Thoracic aorta (tissue), 2 donors: Measurements from ENCODE around the gene WDR1. TPM values are rescaled to one million over a fixed set of nuclear protein-coding genes. Genes with fewer than 3 reads are reported as not detected.

Experiments used
- ATAC-seq: fragments of 150-250 bp; one replicate; pipeline ENCODE4 v1.8.0; 2017; ENCODE audit warnings: low read depth; ENCODE audit not compliant: insufficient number of reproducible peaks, low FRiP score
- DNase-seq: peaks from one replicate; pipeline ENCODE4 v3.0.0-alpha.2; 2020; ENCODE audit warnings: low spot score
- H3K27ac ChIP-seq, 2 donors: fragments of 200-600 bp; sonication (generic); 1 replicate in 1 of 2; 2 replicates in 1 of 2; pipeline ENCODE4 v1.5.1; 2016; ENCODE audit warnings: mild to moderate bottlenecking in 2 of 2, moderate library complexity in 2 of 2
- H3K27me3 ChIP-seq: fragments of 200-600 bp; sonication (generic); replicated peaks from 2 replicates; pipeline ENCODE4 v1.6.0; 2016; ENCODE audit warnings: mild to moderate bottlenecking; ENCODE audit not compliant: insufficient read depth
- H3K36me3 ChIP-seq: fragments of 200-600 bp; sonication (generic); one replicate; pipeline ENCODE4 v1.5.1; 2016
- H3K4me1 ChIP-seq, 2 donors: fragments of 200-600 bp; sonication (generic); 1 replicate in 1 of 2; 2 replicates in 1 of 2; pipeline versions ENCODE4 v1.5.1 to v1.6.0; 2016; ENCODE audit warnings: low read depth in 2 of 2, mild to moderate bottlenecking in 1 of 2; ENCODE audit not compliant: control insufficient read depth in 1 of 2
- H3K4me3 ChIP-seq: fragments of 200-600 bp; sonication (generic); 2 replicates; pipeline ENCODE4 v1.5.1; 2016; ENCODE audit warnings: mild to moderate bottlenecking
- H3K9me3 ChIP-seq: fragments of 200-600 bp; sonication (generic); 2 replicates; pipeline ENCODE4 v1.5.1; 2016
- total RNA-seq, 2 donors: library from RNA; depleted of rRNA; stranded (reverse); fragments of >200 nt; gene quantifications; one replicate each; pipeline versions ENCODE4 v1.1.0 to v1.2.3, GENCODE V29; 2016
- TF ChIP-seq, protein P1 (sequence below): fragments of 200-600 bp; sonication (generic); IDR thresholded peaks from one replicate; pipeline ENCODE4 v1.5.1; 2019; ENCODE audit warnings: antibody characterized with exemption

The WDR1 gene
- total RNA-seq, 2 donors from 2014 or later = 263 to 408 TPM

DNA sequence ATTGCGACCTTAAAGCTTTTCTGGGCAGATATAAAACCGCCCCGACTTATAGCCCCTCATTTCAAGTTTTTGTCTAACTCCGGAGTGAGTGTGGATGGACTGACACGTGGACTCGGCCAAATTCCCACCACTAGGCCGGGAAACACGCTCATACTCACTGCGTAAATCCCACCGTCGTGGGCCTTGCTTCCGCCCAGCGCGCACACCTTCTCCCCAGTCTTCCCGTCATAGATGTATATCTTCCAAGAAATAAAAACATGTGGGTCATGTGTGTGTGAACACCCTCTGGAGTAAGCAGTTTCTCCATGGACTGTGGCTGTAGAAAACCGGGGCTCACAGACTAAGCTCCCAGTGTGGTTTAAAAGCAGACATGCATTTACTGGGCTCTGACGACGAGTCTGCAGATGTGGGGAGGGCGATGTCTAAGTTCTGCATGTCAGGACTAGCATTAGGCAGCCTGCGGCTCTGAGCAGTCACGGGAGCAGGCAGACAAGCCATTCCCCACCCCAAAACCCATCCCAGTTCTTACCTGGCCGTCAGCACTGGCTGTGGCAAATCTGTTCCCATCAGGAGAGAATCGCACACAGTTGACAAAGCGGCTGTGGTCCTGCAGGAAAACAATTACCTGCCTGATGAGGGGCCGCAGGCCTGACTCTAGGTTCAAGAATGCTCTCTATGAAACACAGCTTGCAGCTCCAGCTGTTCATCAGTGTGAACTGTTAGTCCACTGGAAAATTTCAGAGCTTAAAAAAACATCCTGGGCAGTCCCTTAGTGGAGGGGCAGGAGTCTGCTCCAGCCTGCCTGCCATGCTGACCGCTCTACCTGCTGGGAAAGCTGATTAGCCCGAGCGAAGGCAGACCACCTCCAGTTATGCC is 28.2 kb downstream of the WDR1 start:
- ATAC-seq (no peak), DNase-seq (no peak)
- H3K27ac ChIP-seq = no peak overlapping the region
- no peak overlapping the region for H3K4me3 ChIP-seq
- peaks cover 94% of the 10 kb centered on the region for H3K36me3 ChIP-seq
- peaks cover 16 to 68% of the 10 kb centered on the region in 2 donors for H3K4me1 ChIP-seq
- H3K27me3 ChIP-seq = no peaks in the 10 kb centered on the region
- TF ChIP-seq, protein P1, sequence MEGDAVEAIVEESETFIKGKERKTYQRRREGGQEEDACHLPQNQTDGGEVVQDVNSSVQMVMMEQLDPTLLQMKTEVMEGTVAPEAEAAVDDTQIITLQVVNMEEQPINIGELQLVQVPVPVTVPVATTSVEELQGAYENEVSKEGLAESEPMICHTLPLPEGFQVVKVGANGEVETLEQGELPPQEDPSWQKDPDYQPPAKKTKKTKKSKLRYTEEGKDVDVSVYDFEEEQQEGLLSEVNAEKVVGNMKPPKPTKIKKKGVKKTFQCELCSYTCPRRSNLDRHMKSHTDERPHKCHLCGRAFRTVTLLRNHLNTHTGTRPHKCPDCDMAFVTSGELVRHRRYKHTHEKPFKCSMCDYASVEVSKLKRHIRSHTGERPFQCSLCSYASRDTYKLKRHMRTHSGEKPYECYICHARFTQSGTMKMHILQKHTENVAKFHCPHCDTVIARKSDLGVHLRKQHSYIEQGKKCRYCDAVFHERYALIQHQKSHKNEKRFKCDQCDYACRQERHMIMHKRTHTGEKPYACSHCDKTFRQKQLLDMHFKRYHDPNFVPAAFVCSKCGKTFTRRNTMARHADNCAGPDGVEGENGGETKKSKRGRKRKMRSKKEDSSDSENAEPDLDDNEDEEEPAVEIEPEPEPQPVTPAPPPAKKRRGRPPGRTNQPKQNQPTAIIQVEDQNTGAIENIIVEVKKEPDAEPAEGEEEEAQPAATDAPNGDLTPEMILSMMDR = no peak
- no peaks in the 10 kb centered on the region for H3K9me3 ChIP-seq

DNA sequence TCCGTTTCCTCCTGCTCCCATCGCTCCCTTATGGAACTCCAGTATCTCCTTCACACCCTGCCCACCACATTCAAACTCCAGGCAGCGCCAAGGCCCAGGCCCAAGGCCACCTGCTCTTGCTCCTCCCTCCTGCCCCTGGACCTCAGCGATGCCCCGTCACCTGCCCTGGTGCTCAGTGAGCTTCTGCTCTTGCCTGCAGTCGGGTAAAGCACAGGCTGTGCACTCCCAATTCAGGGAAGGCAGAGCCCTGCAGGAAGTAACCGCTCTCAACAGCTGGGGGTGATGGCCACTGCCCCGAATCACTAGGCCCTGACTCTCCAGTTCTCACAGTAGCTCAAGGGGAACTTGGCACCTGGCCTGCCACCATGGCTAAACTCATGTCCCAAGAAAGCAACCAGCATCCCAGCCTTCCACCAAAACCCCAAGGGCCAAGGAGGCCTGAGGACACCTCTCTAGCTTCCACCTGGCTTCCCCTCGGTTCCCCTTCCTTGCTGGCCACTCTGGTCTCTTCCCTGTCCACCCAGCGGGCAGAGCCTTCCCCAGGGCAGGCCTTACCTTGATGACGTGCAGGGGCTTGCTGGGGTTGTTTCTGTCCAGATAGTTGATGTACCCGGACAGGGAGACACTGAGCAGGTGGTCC is 29.3 kb downstream of the WDR1 start:
- TF ChIP-seq, protein P1 = no peak
- Histone ChIP-seq H3K27me3 (no peaks in the 10 kb centered on the region), H3K36me3 (peaks cover 99% of the 10 kb centered on the region), H3K4me1 (peaks cover 5 to 57% of the 10 kb centered on the region in 2 donors), H3K27ac (peak overlapping the region in 1 of 2 donors; percentile 8), H3K4me3 (no peak overlapping the region), H3K9me3 (no peaks in the 10 kb centered on the region)
- ATAC-seq = no peak
- no peak for DNase-seq

DNA sequence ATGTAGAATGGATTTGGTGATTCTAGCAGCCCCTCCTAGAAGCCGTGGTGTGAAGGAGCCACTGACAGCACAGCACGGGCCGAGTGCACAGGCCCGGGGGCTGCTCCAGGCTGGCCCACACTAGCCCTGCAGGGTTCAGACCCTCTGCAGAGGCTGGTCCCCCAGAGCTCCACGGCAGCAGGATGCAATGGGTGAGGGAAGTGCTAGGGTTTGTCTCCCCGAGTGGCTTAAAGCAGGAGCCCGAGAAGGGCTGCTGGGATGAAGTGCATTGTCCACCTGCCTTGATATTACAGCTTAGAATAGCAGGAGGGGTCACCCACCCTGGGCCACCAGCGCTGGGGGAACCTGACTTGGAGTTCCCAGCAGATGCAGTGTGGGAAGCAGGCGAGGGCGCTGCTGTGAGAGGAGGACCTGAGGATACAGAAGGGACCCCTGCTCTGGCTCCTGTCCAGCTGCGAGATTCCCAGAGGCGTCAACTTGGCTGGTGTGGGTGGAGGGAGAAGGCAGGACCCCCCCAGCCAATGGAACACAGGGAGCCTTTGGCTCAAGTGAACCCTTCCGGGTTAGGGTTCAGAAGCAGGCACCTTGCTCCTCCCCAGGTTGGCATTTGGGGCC is 30.0 kb downstream of the WDR1 start:
- TF ChIP-seq, protein P1 = no peak
- Histone ChIP-seq H3K27me3 (no peaks in the 10 kb centered on the region), H3K9me3 (no peaks in the 10 kb centered on the region), H3K27ac (no peak overlapping the region), H3K36me3 (peaks cover 99% of the 10 kb centered on the region), H3K4me1 (peaks cover 0 to 51% of the 10 kb centered on the region in 2 donors), H3K4me3 (no peak overlapping the region)
- DNase-seq = no peak
- ATAC-seq = no peak

DNA sequence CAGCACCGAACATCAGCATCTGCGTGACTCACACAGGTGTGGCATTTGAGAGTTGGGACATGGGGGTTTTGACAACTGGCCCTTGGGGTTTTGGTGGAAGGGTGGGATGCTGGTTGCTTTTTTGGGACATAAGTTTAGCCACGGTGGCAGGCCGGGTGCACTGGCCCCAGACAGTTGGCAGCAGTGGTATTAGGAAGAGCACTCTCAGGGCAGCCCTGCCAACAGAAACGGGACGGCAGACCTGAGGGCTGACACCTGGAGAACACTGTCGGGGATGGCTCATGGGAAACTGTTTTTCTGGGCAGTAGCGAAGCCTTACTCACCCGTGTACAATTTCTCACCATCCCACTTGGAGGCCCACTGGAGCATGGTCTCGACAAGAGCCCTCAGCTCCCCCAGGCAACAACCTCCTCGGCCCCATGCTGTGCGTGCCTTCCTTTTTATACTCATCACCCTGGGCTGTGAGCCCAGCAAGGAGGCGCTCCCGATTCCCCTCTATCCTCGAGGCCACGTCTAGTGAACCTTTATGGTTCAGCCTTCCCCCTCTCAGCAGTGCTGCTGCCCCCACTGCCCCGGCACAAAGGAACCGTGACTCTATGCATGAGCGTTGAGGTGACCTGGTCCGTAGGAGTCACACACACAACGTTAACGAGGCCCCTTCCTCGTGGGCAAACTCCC is 30.6 kb downstream of the WDR1 start:
- DNase-seq (no peak), ATAC-seq (no peak)
- H3K27me3 ChIP-seq = no peaks in the 10 kb centered on the region
- peaks cover 96% of the 10 kb centered on the region for H3K36me3 ChIP-seq
- no peak overlapping the region for H3K4me3 ChIP-seq
- H3K27ac ChIP-seq = no peak overlapping the region
- TF ChIP-seq, protein P1 = no peak
- H3K9me3 ChIP-seq = no peaks in the 10 kb centered on the region
- H3K4me1 ChIP-seq = peaks cover 0 to 44% of the 10 kb centered on the region in 2 donors

DNA sequence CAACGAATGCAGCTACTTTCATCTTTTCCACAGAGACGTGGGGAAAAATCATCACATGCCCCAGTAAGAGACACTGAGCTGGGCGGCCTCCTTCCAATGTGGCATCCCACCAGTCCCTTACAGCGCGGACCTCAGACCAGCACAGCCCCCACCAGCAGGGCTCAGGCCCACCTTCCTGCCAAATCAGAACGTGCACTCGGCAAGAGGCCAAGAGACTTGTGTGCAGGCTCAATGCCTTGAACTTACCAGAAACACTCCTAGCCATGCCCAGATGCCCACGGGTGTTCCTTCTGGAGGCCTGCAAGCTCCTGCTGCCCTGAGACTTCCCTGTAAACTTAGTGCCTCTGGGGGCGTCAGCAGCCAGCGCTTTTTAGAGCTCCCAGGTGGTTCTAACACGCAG is 31.2 kb downstream of the WDR1 start:
- Histone ChIP-seq H3K27ac (no peak overlapping the region), H3K27me3 (no peaks in the 10 kb centered on the region), H3K9me3 (no peaks in the 10 kb centered on the region), H3K36me3 (peaks cover 96% of the 10 kb centered on the region), H3K4me1 (peaks cover 0 to 39% of the 10 kb centered on the region in 2 donors), H3K4me3 (no peak overlapping the region)
- ATAC-seq (no peak), DNase-seq (no peak)
- TF ChIP-seq, protein P1 = no peak
